ENCODE results near the gene NUP88. TPM values are rescaled to one million over a fixed set of nuclear protein-coding genes. Genes with fewer than 3 reads are reported as not detected.

The NUP88 gene
- 76.8 to 117 TPM (median 93.6 TPM) in 5 replicates for total RNA-seq (2022; extraction: Qiagen RNA extraction; ENCODE audit: low read depth)

GRCh38 chr17:5419356-5419958 lies at the start of gene NUP88:
Gene NUP88 (minus strand): TSS chr17:5419662. CDS start chr17:5419650, 12 bp downstream.

GRCh38 chr17:5438716-5439445 lies 19.4 kb upstream of the NUP88 start, which contains the start of gene C1QBP:
Gene C1QBP (minus strand): TSS chr17:5439155. CDS start chr17:5439073, 82 bp downstream.

GRCh38 chr17:5419959-5420653 lies 644 bp upstream of the NUP88 start, which contains the start of gene RPAIN:
Gene RPAIN (plus strand): TSS chr17:5420182. CDS start chr17:5420211, 29 bp downstream.

Other genes starting within 250 kb of the NUP88 start
- gene ZNF594, start 227.8 kb downstream of the NUP88 start, total RNA-seq (2022; extraction: Qiagen RNA extraction; ENCODE audit: low read depth): 1.2 to 2.2 TPM (median 1.5 TPM) in 5 replicates
- not detected in 5 replicates for gene SCIMP, start 184.8 kb downstream of the NUP88 start, total RNA-seq (2022; extraction: Qiagen RNA extraction; ENCODE audit: low read depth)
- 38.6 to 45.7 TPM (median 43.3 TPM) in 5 replicates for gene RABEP1, start 137.4 kb downstream of the NUP88 start, total RNA-seq (2022; extraction: Qiagen RNA extraction; ENCODE audit: low read depth)
- 34.4 to 59.6 TPM (median 35.3 TPM) in 5 replicates for gene RPAIN, start 520 bp upstream of the NUP88 start, total RNA-seq (2022; extraction: Qiagen RNA extraction; ENCODE audit: low read depth)
- 514 to 605 TPM (median 589 TPM) in 5 replicates for gene C1QBP, start 19.5 kb upstream of the NUP88 start, total RNA-seq (2022; extraction: Qiagen RNA extraction; ENCODE audit: low read depth)
- gene DHX33, start 49.3 kb upstream of the NUP88 start, total RNA-seq (2022; extraction: Qiagen RNA extraction; ENCODE audit: low read depth): 25.2 to 30.9 TPM (median 30.0 TPM) in 5 replicates
- gene DERL2, start 66.5 kb upstream of the NUP88 start, total RNA-seq (2022; extraction: Qiagen RNA extraction; ENCODE audit: low read depth): 99.9 to 135 TPM (median 115 TPM) in 5 replicates
- 18.1 to 21.5 TPM (median 20.4 TPM) in 5 replicates for gene MIS12, start 66.9 kb upstream of the NUP88 start, total RNA-seq (2022; extraction: Qiagen RNA extraction; ENCODE audit: low read depth)
- 2.2 to 4.9 TPM (median 3.4 TPM) in 5 replicates for gene NLRP1, start 164.8 kb upstream of the NUP88 start, total RNA-seq (2022; extraction: Qiagen RNA extraction; ENCODE audit: low read depth)